Hematopoietic multipotent progenitor cell treated with erythropoietin and hydrocortisone succinate and interleukin-3 and kit ligand, for 6 days (in vitro differentiated cells): ENCODE data around the gene UBXN11.

Experiments used
- DNase-seq: peaks from one replicate; pipeline ENCODE4 v3.0.0-alpha.2; 2015

UBXN11 gene

GRCh38 chr1:26263212-26263611 is 43.2 kb downstream of the UBXN11 start:
- DNase-seq, result no peak

GRCh38 chr1:26259578-26259977 is 46.9 kb downstream of the UBXN11 start:
- DNase-seq, result peak; percentile 65

DNA sequence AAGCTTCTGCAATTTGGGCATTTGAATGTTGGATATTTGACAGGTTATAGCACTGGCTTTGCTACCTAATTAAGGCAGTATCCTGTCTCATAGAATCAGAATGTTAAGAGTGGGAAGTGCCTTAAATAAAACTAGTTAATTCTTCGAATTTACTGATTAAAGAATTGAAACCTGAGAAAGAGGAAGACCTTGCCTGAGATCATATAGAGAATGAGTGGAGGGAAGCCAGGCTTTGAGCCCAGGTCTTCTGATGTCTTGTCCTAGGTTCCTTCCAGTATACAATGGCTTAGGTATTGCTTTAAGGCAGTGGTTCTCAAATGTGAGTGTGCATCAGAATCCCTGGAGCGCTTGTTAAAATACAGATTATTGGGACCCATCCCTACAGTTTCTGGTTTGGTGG is 47.4 kb downstream of the UBXN11 start:
- DNase-seq, result no peak

DNA sequence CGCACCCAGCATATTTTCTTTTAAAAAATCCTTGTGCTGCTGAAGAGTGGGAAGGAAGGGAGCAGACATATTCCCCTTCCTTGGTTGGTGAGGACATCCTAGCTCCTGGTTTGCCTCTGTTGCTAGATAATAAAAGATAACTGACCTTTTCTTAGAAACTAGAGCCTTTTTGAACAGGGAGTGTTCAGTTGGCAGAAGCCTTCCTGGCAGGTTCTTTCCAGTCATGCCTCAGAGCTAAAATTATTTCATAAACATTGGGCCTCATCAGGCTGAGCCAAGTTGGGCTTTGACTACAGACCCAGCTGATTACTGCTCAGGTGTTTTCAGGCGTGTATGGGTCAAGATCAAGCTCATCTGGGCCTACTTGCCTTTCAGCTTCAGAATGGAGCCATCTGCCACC is 49.2 kb downstream of the UBXN11 start:
- peak; percentile 22 for DNase-seq

GRCh38 chr1:26254404-26254803 is 52.0 kb downstream of the UBXN11 start:
- no peak for DNase-seq

DNA sequence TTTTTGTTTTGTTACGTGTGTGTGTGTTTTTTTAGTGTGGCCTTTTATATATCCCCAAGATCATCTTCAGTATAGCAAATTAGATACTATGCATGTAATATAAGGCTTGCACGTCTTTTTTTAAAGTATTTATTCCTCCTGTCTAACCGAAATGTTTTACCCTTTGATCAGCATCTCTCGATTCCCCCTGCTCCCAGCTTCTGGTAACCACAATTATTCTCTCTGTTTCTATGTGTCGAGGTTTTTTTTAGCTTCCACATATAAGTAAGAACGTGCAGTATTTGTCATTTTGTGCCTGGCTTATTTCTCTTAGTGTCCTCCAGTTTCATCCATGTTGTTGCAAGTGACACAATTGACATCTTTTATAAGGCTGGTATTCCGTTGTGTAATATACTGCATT is 53.7 kb downstream of the UBXN11 start:
- no peak for DNase-seq

DNA sequence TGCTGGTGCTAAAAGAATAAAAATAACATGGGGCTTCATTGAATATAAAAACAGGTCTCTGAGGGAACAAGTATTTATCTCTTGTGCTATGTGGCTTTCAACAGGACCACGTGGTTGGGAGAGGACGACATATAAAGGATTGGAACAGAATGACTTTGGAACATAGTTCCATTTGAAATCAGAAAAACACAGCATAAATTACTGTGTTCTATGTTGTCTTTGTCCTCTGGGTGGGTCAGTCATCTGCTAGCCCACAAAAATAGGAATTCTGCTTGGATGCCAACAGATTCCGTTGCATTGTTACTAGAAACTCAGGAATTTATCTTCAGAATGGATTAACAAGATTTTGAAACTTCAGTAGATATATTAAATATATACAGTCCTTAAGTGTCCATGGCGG is 66.5 kb downstream of the UBXN11 start:
- DNase-seq, result no peak

DNA sequence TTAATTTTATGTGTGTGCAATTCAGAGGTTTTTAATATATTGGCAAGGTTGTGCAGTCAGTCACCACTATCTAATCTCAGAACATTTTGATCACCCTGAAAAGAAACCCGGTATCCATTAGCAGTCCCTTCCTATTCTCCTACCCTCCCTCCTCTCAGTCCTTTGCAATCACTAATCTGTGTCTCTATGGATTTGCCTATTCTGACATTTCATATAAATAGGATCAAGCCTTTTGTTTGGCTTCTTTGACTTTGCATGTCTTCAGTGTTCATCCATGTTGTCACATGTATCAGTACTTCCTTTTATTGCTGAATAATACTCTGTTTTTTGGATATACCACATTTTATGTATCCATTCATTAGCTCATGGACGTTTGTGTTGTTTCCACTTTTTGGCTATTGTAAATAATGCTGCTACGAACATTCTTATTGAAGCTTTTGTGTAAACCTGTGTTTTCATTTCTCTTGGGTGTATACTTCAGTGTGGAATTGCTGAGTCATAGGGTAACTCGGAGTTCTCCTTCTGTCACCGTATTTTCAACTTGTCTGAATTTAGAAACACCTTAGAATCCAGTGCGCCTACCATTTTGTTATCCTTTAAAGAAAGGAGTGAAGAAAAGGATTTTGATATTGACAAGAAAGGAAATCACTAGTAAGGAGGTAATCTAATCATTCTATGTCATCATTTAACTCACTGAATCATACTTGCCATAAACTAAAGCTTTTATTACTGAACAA is 69.0 kb downstream of the UBXN11 start:
- DNase-seq, result peak; percentile 75

DNA sequence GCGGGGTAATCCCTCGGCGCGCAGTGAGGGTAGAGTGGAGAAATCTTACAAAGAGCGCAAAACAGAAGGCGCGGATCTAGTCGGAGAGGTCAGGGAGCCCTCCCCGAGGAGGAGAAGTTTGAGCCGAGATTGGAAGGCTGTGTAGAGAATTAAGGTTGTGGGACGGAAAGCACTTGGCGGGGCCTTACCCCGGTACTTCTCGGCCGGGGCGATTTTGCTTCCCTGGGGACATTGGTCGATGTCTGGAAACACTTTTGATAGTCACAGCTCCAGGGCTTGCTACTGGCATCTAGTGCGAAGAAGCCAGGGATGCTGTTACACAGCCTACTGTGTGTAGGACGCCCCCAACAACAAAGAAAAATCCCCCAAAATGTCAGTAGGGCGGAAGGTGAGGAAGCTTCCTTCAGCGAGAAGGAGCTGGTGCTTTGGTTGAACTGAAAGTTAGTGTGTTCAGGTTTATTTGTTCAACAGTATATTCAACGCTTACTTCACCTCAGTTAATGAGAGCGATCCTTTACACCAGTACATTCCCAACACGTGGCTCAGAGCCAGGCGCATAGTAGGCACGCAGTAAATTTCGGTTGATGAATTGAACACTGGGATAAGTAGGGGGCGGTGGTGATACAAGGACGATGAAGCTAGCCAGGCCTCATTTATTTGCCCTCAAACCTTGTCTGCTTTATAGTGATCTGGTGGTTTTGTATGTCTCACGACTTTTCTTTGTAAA is 71.6 kb downstream of the UBXN11 start:
- DNase-seq, result peak; percentile 77

DNA sequence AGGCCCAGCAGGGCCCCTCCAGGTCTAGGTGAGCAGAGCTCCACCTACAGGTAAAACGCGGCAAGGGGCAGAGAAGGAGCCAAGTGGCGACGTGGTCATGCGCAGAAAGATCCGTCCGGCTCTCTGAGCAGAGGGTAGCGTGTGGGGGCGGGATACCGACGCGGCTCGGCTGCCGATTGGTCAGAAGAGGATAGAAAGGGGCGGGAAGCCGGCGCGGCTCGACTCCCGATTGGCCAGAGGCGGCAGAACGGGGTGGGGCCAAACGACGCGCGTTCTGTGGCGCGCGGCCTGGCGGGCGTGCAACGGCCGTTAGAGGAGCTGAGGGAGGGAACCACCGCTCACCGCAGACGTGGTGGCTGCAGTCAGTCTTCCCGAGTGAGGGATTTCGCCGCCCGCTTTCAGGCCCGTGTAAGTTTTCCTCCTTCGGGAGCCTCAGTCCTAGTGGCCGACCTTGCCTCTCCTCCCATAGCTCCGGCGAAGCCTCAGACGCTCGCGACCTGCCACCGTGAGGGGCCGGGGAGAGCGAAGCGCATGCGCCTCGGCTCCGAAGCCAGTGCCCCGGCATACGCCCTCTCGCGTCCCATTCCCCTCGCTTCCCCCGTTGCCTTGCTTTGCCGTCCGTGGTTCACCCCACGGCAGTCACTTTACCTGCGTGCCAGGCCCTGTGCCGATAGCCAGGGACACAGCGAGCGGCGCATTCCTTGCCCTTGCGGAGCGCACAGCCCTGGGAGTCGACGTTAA is 72.4 kb downstream of the UBXN11 start, which contains the start of gene CEP85:
Gene CEP85 (plus strand): TSS at position 298 of the 741 bp plus-strand sequence. CDS start 5,584 bp downstream, outside the sequence.
- DNase-seq, result peak; percentile 99
